ENCODE data around the gene UGT1A8.

UGT1A8 gene

GRCh38 chr2:233793465-233794127, 176.2 kb downstream of the UGT1A8 start:
- H2AFZ ChIP-seq (ENCODE audit: low read depth, low read length, severe bottlenecking), result no peak overlapping the region
- no peaks in the 10 kb centered on the region for H3K36me3 ChIP-seq (ENCODE audit: low read length)
- no peak overlapping the region for H3K27ac ChIP-seq (ENCODE audit: low read depth, low read length)
- no peaks in the 10 kb centered on the region for H3K79me2 ChIP-seq (ENCODE audit: insufficient read depth, low read length)
- no peak overlapping the region for H3K4me2 ChIP-seq (ENCODE audit: low read depth, low read length, poor library complexity, severe bottlenecking)
- H3K9ac ChIP-seq (ENCODE audit: low read length), result no peak overlapping the region
- no peaks in the 10 kb centered on the region for H3K27me3 ChIP-seq (ENCODE audit: low read length)
- H3K4me3 ChIP-seq (ENCODE audit: insufficient read depth, low read length, poor library complexity, severe bottlenecking), result no peak overlapping the region
- no peaks in the 10 kb centered on the region for H4K20me1 ChIP-seq (ENCODE audit: low read depth, low read length)
- TF ChIP-seq CTCF (IDR thresholded peaks at IDR 0.05; ENCODE audit: insufficient read depth, low read length, poor library complexity, severe bottlenecking) (no peak), EZH2phosphoT487 (conservative IDR thresholded peaks at IDR 0.05; ENCODE audit: low read length) (no peak)
- no peaks in the 10 kb centered on the region for H3F3A ChIP-seq (ENCODE audit: insufficient read depth)
- no peaks in the 10 kb centered on the region for H3K9me3 ChIP-seq (ENCODE audit: insufficient read depth, low read length)
- H3K9me2 ChIP-seq (replicated peaks; ENCODE audit: insufficient read depth, low read length), result no peaks in the 10 kb centered on the region

GRCh38 chr2:233794128-233794658, 176.8 kb downstream of the UGT1A8 start:
- H3K9me3 ChIP-seq (ENCODE audit: insufficient read depth, low read length), result no peaks in the 10 kb centered on the region
- H3K36me3 ChIP-seq (ENCODE audit: low read length), result no peaks in the 10 kb centered on the region
- no peak overlapping the region for H3K4me2 ChIP-seq (ENCODE audit: low read depth, low read length, poor library complexity, severe bottlenecking)
- H2AFZ ChIP-seq (ENCODE audit: low read depth, low read length, severe bottlenecking), result no peak overlapping the region
- no peaks in the 10 kb centered on the region for H4K20me1 ChIP-seq (ENCODE audit: low read depth, low read length)
- no peak overlapping the region for H3K27ac ChIP-seq (ENCODE audit: low read depth, low read length)
- TF ChIP-seq CTCF (IDR thresholded peaks at IDR 0.05; ENCODE audit: insufficient read depth, low read length, poor library complexity, severe bottlenecking), result no peak
- TF ChIP-seq EZH2phosphoT487 (conservative IDR thresholded peaks at IDR 0.05; ENCODE audit: low read length), result no peak
- no peak overlapping the region for H3K9ac ChIP-seq (ENCODE audit: low read length)
- H3K27me3 ChIP-seq (ENCODE audit: low read length), result no peaks in the 10 kb centered on the region
- H3K79me2 ChIP-seq (ENCODE audit: insufficient read depth, low read length), result no peaks in the 10 kb centered on the region
- no peak overlapping the region for H3K4me3 ChIP-seq (ENCODE audit: insufficient read depth, low read length, poor library complexity, severe bottlenecking)
- no peaks in the 10 kb centered on the region for H3K9me2 ChIP-seq (replicated peaks; ENCODE audit: insufficient read depth, low read length)
- H3F3A ChIP-seq (ENCODE audit: insufficient read depth), result no peaks in the 10 kb centered on the region

- Histone ChIP-seq H3K4me2 (ENCODE audit: low read depth, low read length, poor library complexity, severe bottlenecking) (no peak overlapping the region), H3K9ac (ENCODE audit: low read length) (no peak overlapping the region), H3K9me3 (ENCODE audit: insufficient read depth, low read length) (no peaks in the 10 kb centered on the region), H3K27ac (ENCODE audit: low read depth, low read length) (no peak overlapping the region), H4K20me1 (ENCODE audit: low read depth, low read length) (no peaks in the 10 kb centered on the region), H3K36me3 (ENCODE audit: low read length) (no peaks in the 10 kb centered on the region), H3K4me3 (ENCODE audit: insufficient read depth, low read length, poor library complexity, severe bottlenecking) (no peak overlapping the region), H3K79me2 (ENCODE audit: insufficient read depth, low read length) (no peaks in the 10 kb centered on the region), H3K9me2 (replicated peaks; ENCODE audit: insufficient read depth, low read length) (no peaks in the 10 kb centered on the region), H3F3A (ENCODE audit: insufficient read depth) (no peaks in the 10 kb centered on the region), H3K27me3 (ENCODE audit: low read length) (no peaks in the 10 kb centered on the region), H2AFZ (ENCODE audit: low read depth, low read length, severe bottlenecking) (no peak overlapping the region)
- TF ChIP-seq CTCF (IDR thresholded peaks at IDR 0.05; ENCODE audit: insufficient read depth, low read length, poor library complexity, severe bottlenecking), result no peak
- no peak for TF ChIP-seq EZH2phosphoT487 (conservative IDR thresholded peaks at IDR 0.05; ENCODE audit: low read length)
These were observed 178.3 kb downstream of the UGT1A8 start for GRCh38 chr2:233795735-233796171.

Measured in SU-DHL-6 (cell line).